WTC11 (cell line): ENCODE results near the gene CXCL10.

Source experiments
- CREB1 ChIP-seq: sonication (generic); formaldehyde crosslinking; IDR thresholded peaks from 2 replicates; pipeline ENCODE4 v1.8.0; 2023; ENCODE audit warnings: mild to moderate bottlenecking, missing genetic modification reagents
- ELF4 ChIP-seq: sonication (generic); formaldehyde crosslinking; IDR thresholded peaks from 2 replicates; pipeline ENCODE4 v1.8.1; 2022; ENCODE audit warnings: low read depth, mild to moderate bottlenecking, moderate library complexity, missing genetic modification reagents
- KAT7 ChIP-seq: sonication (generic); formaldehyde crosslinking; IDR thresholded peaks from 2 replicates; pipeline ENCODE4 v1.8.1; 2023; ENCODE audit warnings: missing genetic modification reagents, mild to moderate bottlenecking, borderline replicate concordance
- SP1 ChIP-seq: sonication (generic); formaldehyde crosslinking; conservative IDR thresholded peaks from 2 replicates; pipeline ENCODE4 v1.8.1; 2022; ENCODE audit warnings: missing genetic modification reagents
- ZBTB21 ChIP-seq: sonication (generic); formaldehyde crosslinking; IDR thresholded peaks from 2 replicates; pipeline ENCODE4 v1.8.1; 2023; ENCODE audit warnings: mild to moderate bottlenecking, missing genetic modification reagents, borderline replicate concordance
- TF ChIP-seq, protein P1 (sequence below): fragments of 200-600 bp; IDR thresholded peaks from 2 replicates; pipeline ENCODE4 v1.8.0; 2022; ENCODE audit warnings: antibody characterized with exemption
- TF ChIP-seq, protein P2 (sequence below): sonication (generic); formaldehyde crosslinking; IDR thresholded peaks from 2 replicates; pipeline ENCODE4 v1.8.1; 2022; ENCODE audit warnings: low read depth, mild to moderate bottlenecking, moderate library complexity, missing genetic modification reagents, borderline replicate concordance
- TF ChIP-seq, protein P3 (sequence below): sonication (generic); formaldehyde crosslinking; IDR thresholded peaks from 2 replicates; pipeline ENCODE4 v1.8.0; 2022; ENCODE audit warnings: mild to moderate bottlenecking, missing genetic modification reagents
- TF ChIP-seq, protein P4 (sequence below): sonication (generic); formaldehyde crosslinking; IDR thresholded peaks from 2 replicates; pipeline ENCODE4 v1.8.0; 2022; ENCODE audit warnings: mild to moderate bottlenecking, missing genetic modification reagents
- TF ChIP-seq, protein P5 (sequence below): sonication (generic); formaldehyde crosslinking; IDR thresholded peaks from 2 replicates; pipeline ENCODE4 v1.8.1; 2023; ENCODE audit warnings: mild to moderate bottlenecking, missing genetic modification reagents, moderate library complexity

DNA sequence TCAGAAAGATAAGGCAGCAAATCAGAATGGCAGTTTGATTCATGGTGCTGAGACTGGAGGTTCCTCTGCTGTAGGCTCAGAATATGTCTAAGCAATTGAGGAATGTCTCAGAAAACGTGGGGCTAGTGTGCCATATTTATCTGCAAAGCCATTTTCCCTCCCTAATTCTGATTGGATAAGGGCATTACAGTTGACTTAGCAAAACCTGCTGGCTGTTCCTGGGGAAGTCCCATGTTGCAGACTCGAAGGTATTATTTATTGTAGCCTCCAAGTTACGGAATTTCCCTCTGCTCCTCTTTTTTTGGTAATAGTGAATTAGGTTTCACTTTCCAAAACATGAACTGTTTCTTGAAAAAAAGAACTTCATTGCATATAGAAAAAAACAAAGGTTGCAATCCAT is at the start of gene CXCL10:
- TF ChIP-seq, protein P1, sequence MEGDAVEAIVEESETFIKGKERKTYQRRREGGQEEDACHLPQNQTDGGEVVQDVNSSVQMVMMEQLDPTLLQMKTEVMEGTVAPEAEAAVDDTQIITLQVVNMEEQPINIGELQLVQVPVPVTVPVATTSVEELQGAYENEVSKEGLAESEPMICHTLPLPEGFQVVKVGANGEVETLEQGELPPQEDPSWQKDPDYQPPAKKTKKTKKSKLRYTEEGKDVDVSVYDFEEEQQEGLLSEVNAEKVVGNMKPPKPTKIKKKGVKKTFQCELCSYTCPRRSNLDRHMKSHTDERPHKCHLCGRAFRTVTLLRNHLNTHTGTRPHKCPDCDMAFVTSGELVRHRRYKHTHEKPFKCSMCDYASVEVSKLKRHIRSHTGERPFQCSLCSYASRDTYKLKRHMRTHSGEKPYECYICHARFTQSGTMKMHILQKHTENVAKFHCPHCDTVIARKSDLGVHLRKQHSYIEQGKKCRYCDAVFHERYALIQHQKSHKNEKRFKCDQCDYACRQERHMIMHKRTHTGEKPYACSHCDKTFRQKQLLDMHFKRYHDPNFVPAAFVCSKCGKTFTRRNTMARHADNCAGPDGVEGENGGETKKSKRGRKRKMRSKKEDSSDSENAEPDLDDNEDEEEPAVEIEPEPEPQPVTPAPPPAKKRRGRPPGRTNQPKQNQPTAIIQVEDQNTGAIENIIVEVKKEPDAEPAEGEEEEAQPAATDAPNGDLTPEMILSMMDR = no peak
- TF ChIP-seq KAT7 (CRISPR knock-in tag) (no peak), ZBTB21 (no peak), CREB1 (CRISPR knock-in tag) (no peak), ELF4 (CRISPR knock-in tag) (no peak), SP1 (CRISPR knock-in tag) (no peak)
- TF ChIP-seq, protein P2, sequence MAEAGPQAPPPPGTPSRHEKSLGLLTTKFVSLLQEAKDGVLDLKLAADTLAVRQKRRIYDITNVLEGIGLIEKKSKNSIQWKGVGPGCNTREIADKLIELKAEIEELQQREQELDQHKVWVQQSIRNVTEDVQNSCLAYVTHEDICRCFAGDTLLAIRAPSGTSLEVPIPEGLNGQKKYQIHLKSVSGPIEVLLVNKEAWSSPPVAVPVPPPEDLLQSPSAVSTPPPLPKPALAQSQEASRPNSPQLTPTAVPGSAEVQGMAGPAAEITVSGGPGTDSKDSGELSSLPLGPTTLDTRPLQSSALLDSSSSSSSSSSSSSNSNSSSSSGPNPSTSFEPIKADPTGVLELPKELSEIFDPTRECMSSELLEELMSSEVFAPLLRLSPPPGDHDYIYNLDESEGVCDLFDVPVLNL = no peak
- TF ChIP-seq, protein P3, sequence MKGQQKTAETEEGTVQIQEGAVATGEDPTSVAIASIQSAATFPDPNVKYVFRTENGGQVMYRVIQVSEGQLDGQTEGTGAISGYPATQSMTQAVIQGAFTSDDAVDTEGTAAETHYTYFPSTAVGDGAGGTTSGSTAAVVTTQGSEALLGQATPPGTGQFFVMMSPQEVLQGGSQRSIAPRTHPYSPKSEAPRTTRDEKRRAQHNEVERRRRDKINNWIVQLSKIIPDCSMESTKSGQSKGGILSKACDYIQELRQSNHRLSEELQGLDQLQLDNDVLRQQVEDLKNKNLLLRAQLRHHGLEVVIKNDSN (CRISPR knock-in tag) = no peak
- TF ChIP-seq, protein P4, sequence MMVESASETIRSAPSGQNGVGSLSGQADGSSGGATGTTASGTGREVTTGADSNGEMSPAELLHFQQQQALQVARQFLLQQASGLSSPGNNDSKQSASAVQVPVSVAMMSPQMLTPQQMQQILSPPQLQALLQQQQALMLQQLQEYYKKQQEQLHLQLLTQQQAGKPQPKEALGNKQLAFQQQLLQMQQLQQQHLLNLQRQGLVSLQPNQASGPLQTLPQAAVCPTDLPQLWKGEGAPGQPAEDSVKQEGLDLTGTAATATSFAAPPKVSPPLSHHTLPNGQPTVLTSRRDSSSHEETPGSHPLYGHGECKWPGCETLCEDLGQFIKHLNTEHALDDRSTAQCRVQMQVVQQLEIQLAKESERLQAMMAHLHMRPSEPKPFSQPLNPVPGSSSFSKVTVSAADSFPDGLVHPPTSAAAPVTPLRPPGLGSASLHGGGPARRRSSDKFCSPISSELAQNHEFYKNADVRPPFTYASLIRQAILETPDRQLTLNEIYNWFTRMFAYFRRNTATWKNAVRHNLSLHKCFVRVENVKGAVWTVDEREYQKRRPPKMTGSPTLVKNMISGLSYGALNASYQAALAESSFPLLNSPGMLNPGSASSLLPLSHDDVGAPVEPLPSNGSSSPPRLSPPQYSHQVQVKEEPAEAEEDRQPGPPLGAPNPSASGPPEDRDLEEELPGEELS (CRISPR knock-in tag) = no peak
- TF ChIP-seq, protein P5, sequence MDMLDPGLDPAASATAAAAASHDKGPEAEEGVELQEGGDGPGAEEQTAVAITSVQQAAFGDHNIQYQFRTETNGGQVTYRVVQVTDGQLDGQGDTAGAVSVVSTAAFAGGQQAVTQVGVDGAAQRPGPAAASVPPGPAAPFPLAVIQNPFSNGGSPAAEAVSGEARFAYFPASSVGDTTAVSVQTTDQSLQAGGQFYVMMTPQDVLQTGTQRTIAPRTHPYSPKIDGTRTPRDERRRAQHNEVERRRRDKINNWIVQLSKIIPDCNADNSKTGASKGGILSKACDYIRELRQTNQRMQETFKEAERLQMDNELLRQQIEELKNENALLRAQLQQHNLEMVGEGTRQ = no peak
